Dendritic cell treated with granulocyte-macrophage colony-stimulating factor and Interleukin-4, amounts not matched to agents 40 ng/mL and 50 ng/mL, for 4 days (primary cell): Measurements from ENCODE around the gene C16orf74.

Source experiments
- H3K27ac Mint-ChIP-seq: one replicate; pipeline ENCODE4 v1.8.0; 2022; ENCODE audit warnings: mild to moderate bottlenecking, mixed read lengths
- H3K27me3 Mint-ChIP-seq: one replicate; pipeline ENCODE4 v1.8.0; 2022; ENCODE audit warnings: mild to moderate bottlenecking, mixed read lengths
- H3K36me3 Mint-ChIP-seq: one replicate; pipeline ENCODE4 v1.8.0; 2022; ENCODE audit warnings: low read depth, mixed read lengths
- H3K4me1 Mint-ChIP-seq: one replicate; pipeline ENCODE4 v1.8.0; 2022; ENCODE audit warnings: low read depth, mixed read lengths
- H3K4me3 Mint-ChIP-seq: one replicate; pipeline ENCODE4 v1.8.0; 2022; ENCODE audit warnings: mild to moderate bottlenecking, moderate library complexity, mixed read lengths
- H3K9me3 Mint-ChIP-seq: one replicate; pipeline ENCODE4 v1.8.0; 2022; ENCODE audit warnings: mixed read lengths
- intact Hi-C: fragments of 100-400 bp; cut with micrococcal nuclease; formaldehyde crosslinking; loops from one replicate; pipeline ENCODE4 v1.15.0; 2022

The C16orf74 gene

DNA sequence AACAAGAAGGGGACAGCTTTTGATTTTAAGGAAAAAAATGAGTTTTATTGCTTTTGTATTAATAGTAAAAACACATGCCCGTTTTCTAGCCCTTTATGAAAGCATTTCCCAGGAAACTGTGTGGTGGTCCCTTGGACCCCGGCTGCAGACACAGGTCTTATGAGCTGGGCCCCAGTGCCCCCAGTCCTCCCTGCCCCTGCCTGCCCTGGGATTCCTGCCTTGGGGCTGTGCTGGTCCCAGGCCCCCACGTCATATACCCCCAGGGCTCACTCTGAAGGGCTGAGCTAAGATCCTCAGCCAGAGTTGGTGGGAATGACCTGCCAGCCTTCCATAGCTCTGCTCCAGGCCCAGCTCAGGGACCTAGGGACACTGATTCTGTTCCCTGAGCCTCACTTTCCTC lies 92.9 kb downstream of the C16orf74 start:
- H3K27ac Mint-ChIP-seq = no peak overlapping the region
- intact Hi-C loops = no loop called here
- no peak overlapping the region for H3K4me3 Mint-ChIP-seq
- H3K9me3 Mint-ChIP-seq = no peaks in the 10 kb centered on the region
- H3K27me3 Mint-ChIP-seq = no peaks in the 10 kb centered on the region
- peaks cover 8% of the 10 kb centered on the region for H3K4me1 Mint-ChIP-seq
- H3K36me3 Mint-ChIP-seq = peaks cover 99% of the 10 kb centered on the region
